Measurements from ENCODE around the gene SETD7. TPM values are rescaled to one million over a fixed set of nuclear protein-coding genes. Genes with fewer than 3 reads are reported as not detected.

SETD7 gene
- total and polyA plus RNA-seq, 2 of the 4 experiments (the other 2 are of a cell fraction): 17.0 to 46.6 TPM

DNA sequence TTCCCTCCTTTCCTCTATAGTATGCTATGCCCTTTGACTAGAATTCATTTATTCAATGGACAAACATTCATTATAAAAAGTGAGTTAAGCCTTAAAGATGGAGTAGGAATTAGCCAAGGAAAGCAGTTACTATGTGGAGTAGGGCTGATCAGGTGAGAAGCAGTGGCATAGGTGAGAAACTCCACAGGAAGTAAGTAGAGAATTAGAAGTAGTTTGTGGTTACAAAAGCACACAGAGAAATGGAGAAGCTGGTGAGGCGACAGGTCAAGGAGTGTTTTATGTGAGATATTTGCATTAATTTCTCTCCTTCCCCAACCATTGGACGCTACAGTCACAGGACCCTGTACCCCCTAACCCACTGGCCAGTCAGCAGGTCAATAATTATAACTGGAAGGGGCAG lies 30.6 kb downstream of the SETD7 start:
- intact Hi-C loops (cut with micrococcal nuclease): no loop called here
- CTCF ChIA-PET: interaction anchor here (0.6 to 1.0 kb wide), 3 partner anchors 11 to 1634 kb away, joined by 3 to 4 read pairs (median 3); no protein-coding TSS in a partner anchor
- H3K27me3 ChIP-seq (ENCODE audit: control insufficient read depth, insufficient read depth, low read length): no peaks in the 10 kb centered on the region
- no peaks in the 10 kb centered on the region for H3K9me3 ChIP-seq (ENCODE audit: control insufficient read depth, insufficient read depth, low read length)
- peaks cover 8% of the 10 kb centered on the region for H3K9me1 ChIP-seq (ENCODE audit: insufficient read depth, low read length)
- no peak overlapping the region for H3K4me2 ChIP-seq (ENCODE audit: low read depth, low read length)
- ATAC-seq (ENCODE audit: low read depth) (no peak), DNase-seq (no peak)
- H3K23ac ChIP-seq (ENCODE audit: low read depth, low read length): no peak overlapping the region
- no peak overlapping the region for H2AK5ac ChIP-seq (ENCODE audit: low read depth, low read length)
- peaks cover 10% of the 10 kb centered on the region for H3K4me1 ChIP-seq (ENCODE audit: control insufficient read depth, insufficient read depth, low read length)
- H3K56ac ChIP-seq (ENCODE audit: extremely low read depth, insufficient read depth, low read length): no peak overlapping the region
- peaks cover 19% of the 10 kb centered on the region for H3K36me3 ChIP-seq (ENCODE audit: control insufficient read depth, insufficient read depth, low read length)
- WGBS, 2 experiments (ENCODE audit: extremely low coverage in 2 of 2, insufficient read length in 1 of 2): no CpG with 5 or more reads among the region's 2 CpGs
- no peak overlapping the region for H3K4ac ChIP-seq (ENCODE audit: low read depth, low read length)
- no peak overlapping the region for H4K91ac ChIP-seq (ENCODE audit: insufficient read depth, low read depth, low read length)
- no peak overlapping the region for H4K8ac ChIP-seq (ENCODE audit: low read depth in 2 of 2, low read length in 2 of 2)
- H2BK20ac ChIP-seq (ENCODE audit: low read depth, low read length): no peak overlapping the region
- in situ Hi-C loops (cut with MboI; ENCODE audit: low sequenced_read_pairs): no loop called here
- peaks cover 3 to 10% of the 10 kb centered on the region in 2 experiments; a peak in 3 of 4 replicates for H3K79me1 ChIP-seq (ENCODE audit: low read depth in 1 of 2, low read length in 2 of 2)
- BruUV-seq (replicated peaks): no TSS peak
- dilution Hi-C loops (cut with HindIII; ENCODE audit: low sequenced_read_pairs, unreplicated experiment): no loop called here
- H3K18ac ChIP-seq (ENCODE audit: low read depth, low read length): no peak overlapping the region
- H3K9ac ChIP-seq (ENCODE audit: low read depth, low read length): no peak overlapping the region
- no peak overlapping the region for H3K4me3 ChIP-seq (ENCODE audit: insufficient read depth, low read depth, low read length)
- H4K20me1 ChIP-seq (ENCODE audit: insufficient read depth, low read length): peaks cover 6% of the 10 kb centered on the region; the same call in 1 of the 2 replicates
- H2BK5ac ChIP-seq (ENCODE audit: low read depth, low read length, poor library complexity, severe bottlenecking): no peak overlapping the region
- H2AK9ac ChIP-seq (replicated peaks; ENCODE audit: low read depth, low read length, poor library complexity): no peak overlapping the region
- TF ChIP-seq RCOR1 (IDR thresholded peaks at IDR 0.05; ENCODE audit: insufficient replicate concordance, low read length) (no peak), RFX5 (IDR thresholded peaks at IDR 0.05; ENCODE audit: low read depth, low read length) (no peak), BHLHE40 (IDR thresholded peaks at IDR 0.05; ENCODE audit: low read depth, low read length) (no peak), RAD21 (IDR thresholded peaks at IDR 0.05; ENCODE audit: low read length) (no peak), SMC3 (IDR thresholded peaks at IDR 0.05; ENCODE audit: low read depth, low read length) (no peak), POLR2A (IDR thresholded peaks at IDR 0.05; ENCODE audit: low read depth, low read length) (no peak), MAZ (IDR thresholded peaks at IDR 0.05; ENCODE audit: borderline replicate concordance, low read depth, low read length) (no peak), MXI1 (IDR thresholded peaks at IDR 0.05; ENCODE audit: borderline replicate concordance, low read depth, low read length) (no peak), NFE2L2 (IDR thresholded peaks at IDR 0.05; ENCODE audit: low read depth, low read length) (no peak), CEBPB (IDR thresholded peaks at IDR 0.05; ENCODE audit: low read depth, low read length) (no peak), CHD1 (IDR thresholded peaks at IDR 0.05; ENCODE audit: low read depth, low read length) (no peak), FOS (IDR thresholded peaks at IDR 0.05; ENCODE audit: low read depth, low read length) (no peak)
- TF ChIP-seq, protein P1, sequence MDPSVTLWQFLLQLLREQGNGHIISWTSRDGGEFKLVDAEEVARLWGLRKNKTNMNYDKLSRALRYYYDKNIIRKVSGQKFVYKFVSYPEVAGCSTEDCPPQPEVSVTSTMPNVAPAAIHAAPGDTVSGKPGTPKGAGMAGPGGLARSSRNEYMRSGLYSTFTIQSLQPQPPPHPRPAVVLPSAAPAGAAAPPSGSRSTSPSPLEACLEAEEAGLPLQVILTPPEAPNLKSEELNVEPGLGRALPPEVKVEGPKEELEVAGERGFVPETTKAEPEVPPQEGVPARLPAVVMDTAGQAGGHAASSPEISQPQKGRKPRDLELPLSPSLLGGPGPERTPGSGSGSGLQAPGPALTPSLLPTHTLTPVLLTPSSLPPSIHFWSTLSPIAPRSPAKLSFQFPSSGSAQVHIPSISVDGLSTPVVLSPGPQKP (IDR thresholded peaks at IDR 0.05; ENCODE audit: borderline replicate concordance, low read depth, low read length): no peak
- TF ChIP-seq, protein P2, sequence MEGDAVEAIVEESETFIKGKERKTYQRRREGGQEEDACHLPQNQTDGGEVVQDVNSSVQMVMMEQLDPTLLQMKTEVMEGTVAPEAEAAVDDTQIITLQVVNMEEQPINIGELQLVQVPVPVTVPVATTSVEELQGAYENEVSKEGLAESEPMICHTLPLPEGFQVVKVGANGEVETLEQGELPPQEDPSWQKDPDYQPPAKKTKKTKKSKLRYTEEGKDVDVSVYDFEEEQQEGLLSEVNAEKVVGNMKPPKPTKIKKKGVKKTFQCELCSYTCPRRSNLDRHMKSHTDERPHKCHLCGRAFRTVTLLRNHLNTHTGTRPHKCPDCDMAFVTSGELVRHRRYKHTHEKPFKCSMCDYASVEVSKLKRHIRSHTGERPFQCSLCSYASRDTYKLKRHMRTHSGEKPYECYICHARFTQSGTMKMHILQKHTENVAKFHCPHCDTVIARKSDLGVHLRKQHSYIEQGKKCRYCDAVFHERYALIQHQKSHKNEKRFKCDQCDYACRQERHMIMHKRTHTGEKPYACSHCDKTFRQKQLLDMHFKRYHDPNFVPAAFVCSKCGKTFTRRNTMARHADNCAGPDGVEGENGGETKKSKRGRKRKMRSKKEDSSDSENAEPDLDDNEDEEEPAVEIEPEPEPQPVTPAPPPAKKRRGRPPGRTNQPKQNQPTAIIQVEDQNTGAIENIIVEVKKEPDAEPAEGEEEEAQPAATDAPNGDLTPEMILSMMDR (conservative IDR thresholded peaks at IDR 0.05; ENCODE audit: low read depth, low read length): no peak
- TF ChIP-seq, protein P3, sequence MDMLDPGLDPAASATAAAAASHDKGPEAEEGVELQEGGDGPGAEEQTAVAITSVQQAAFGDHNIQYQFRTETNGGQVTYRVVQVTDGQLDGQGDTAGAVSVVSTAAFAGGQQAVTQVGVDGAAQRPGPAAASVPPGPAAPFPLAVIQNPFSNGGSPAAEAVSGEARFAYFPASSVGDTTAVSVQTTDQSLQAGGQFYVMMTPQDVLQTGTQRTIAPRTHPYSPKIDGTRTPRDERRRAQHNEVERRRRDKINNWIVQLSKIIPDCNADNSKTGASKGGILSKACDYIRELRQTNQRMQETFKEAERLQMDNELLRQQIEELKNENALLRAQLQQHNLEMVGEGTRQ (IDR thresholded peaks at IDR 0.05; ENCODE audit: low read depth, low read length): no peak
- no peak overlapping the region for H4K5ac ChIP-seq (ENCODE audit: low read depth, low read length)
- POLR2A ChIA-PET (ENCODE audit: unreplicated experiment): interaction anchor here (0.6 kb wide), 1 partner anchor 73 kb away, joined by 3 read pairs; no protein-coding TSS in a partner anchor
- no peak overlapping the region for H2BK15ac ChIP-seq (ENCODE audit: low read depth, low read length)
- no peak overlapping the region for H2BK120ac ChIP-seq (ENCODE audit: low read depth, low read length)
- no peak overlapping the region for H3K14ac ChIP-seq (replicated peaks; ENCODE audit: low read depth, low read length)
- H2AFZ ChIP-seq (replicated peaks; ENCODE audit: low read length, poor library complexity): no peak overlapping the region
- no peak overlapping the region for H3K27ac ChIP-seq (ENCODE audit: insufficient read depth, low read length)
